Measurements from ENCODE around the gene CHCHD3. TPM values are rescaled to one million over a fixed set of nuclear protein-coding genes. Genes with fewer than 3 reads are reported as not detected.

The CHCHD3 gene
- total and polyA plus RNA-seq, 9 of the 15 experiments (the other 6 are each of a cell fraction or from before 2014, with no cell fraction given), result 66.2 to 279 (median 204) TPM

DNA sequence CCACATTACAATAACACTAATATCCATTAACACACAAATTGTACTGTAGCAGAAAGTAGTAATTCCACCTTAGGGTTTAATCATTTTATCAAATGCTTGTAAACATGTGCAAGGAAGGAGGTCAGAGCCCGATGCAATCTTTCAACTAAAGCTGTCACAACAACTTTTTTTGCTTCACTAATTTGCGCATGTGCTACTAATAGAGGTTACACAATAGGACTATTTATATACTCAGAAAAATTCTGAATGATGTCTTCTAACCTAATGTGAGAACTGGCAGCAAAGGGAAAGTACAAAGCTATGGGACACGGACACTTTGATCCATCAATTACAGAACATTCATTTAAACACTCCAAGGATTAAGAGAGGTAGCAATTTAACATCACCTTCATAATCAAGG is 244.4 kb downstream of the CHCHD3 start (continued):
- TF ChIP-seq, protein P1, sequence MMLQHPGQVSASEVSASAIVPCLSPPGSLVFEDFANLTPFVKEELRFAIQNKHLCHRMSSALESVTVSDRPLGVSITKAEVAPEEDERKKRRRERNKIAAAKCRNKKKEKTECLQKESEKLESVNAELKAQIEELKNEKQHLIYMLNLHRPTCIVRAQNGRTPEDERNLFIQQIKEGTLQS (IDR thresholded peaks at IDR 0.05), result peak; percentile 56
- TF ChIP-seq, protein P1 (CRISPR knock-in tag; conservative IDR thresholded peaks at IDR 0.05), result no peak
- TF ChIP-seq, protein P2, sequence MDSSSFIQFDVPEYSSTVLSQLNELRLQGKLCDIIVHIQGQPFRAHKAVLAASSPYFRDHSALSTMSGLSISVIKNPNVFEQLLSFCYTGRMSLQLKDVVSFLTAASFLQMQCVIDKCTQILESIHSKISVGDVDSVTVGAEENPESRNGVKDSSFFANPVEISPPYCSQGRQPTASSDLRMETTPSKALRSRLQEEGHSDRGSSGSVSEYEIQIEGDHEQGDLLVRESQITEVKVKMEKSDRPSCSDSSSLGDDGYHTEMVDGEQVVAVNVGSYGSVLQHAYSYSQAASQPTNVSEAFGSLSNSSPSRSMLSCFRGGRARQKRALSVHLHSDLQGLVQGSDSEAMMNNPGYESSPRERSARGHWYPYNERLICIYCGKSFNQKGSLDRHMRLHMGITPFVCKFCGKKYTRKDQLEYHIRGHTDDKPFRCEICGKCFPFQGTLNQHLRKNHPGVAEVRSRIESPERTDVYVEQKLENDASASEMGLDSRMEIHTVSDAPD (CRISPR knock-in tag; IDR thresholded peaks at IDR 0.05), result no peak
- TF ChIP-seq ZNF23 (CRISPR knock-in tag; IDR thresholded peaks at IDR 0.05) (no peak), CAMTA2 (CRISPR knock-in tag; conservative IDR thresholded peaks at IDR 0.05) (no peak), HLTF (IDR thresholded peaks at IDR 0.05) (no peak), KLF6 (CRISPR knock-in tag; IDR thresholded peaks at IDR 0.05; ENCODE audit: borderline replicate concordance) (no peak), TAF15 (IDR thresholded peaks at IDR 0.05; ENCODE audit: low read depth, low read length) (no peak), ZNF584 (CRISPR knock-in tag; IDR thresholded peaks at IDR 0.05; ENCODE audit: low read depth) (0 out of 2 replicates have a peak, but pooled peaks have one; percentile 35), KLF13 (tag; IDR thresholded peaks at IDR 0.05; ENCODE audit: borderline replicate concordance, low read depth) (no peak), SNRNP70 (optimal IDR thresholded peaks at IDR 0.05; ENCODE audit: low read depth, low read length) (no peak), CXXC5 (CRISPR knock-in tag; IDR thresholded peaks at IDR 0.05) (no peak), HMG20B (CRISPR knock-in tag; IDR thresholded peaks at IDR 0.05) (no peak), CEBPG (CRISPR knock-in tag; IDR thresholded peaks at IDR 0.05) (peak; percentile 83), CEBPG (tag; conservative IDR thresholded peaks at IDR 0.05 in 1 of 2, IDR thresholded peaks at IDR 0.05 in 1 of 2) (peak; percentile 58 to 91), ZNF830 (CRISPR knock-in tag; IDR thresholded peaks at IDR 0.05) (no peak), TGIF2 (CRISPR knock-in tag; IDR thresholded peaks at IDR 0.05) (no peak), ARNT (IDR thresholded peaks at IDR 0.05) (no peak), MYC (IDR thresholded peaks at IDR 0.05; ENCODE audit: low read depth, low read length) (peak; percentile 33; the same call in 1 of the 2 replicates), MYC (CRISPR knock-in tag; IDR thresholded peaks at IDR 0.05; ENCODE audit: borderline replicate concordance, low read depth) (no peak), FOXA1 (IDR thresholded peaks at IDR 0.05; ENCODE audit: borderline replicate concordance) (no peak)
- TF ChIP-seq, protein P3, sequence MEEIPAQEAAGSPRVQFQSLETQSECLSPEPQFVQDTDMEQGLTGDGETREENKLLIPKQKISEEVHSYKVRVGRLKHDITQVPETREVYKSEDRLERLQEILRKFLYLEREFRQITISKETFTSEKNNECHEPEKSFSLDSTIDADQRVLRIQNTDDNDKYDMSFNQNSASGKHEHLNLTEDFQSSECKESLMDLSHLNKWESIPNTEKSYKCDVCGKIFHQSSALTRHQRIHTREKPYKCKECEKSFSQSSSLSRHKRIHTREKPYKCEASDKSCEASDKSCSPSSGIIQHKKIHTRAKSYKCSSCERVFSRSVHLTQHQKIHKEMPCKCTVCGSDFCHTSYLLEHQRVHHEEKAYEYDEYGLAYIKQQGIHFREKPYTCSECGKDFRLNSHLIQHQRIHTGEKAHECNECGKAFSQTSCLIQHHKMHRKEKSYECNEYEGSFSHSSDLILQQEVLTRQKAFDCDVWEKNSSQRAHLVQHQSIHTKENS (CRISPR knock-in tag; IDR thresholded peaks at IDR 0.05), result no peak
- TF ChIP-seq, protein P4, sequence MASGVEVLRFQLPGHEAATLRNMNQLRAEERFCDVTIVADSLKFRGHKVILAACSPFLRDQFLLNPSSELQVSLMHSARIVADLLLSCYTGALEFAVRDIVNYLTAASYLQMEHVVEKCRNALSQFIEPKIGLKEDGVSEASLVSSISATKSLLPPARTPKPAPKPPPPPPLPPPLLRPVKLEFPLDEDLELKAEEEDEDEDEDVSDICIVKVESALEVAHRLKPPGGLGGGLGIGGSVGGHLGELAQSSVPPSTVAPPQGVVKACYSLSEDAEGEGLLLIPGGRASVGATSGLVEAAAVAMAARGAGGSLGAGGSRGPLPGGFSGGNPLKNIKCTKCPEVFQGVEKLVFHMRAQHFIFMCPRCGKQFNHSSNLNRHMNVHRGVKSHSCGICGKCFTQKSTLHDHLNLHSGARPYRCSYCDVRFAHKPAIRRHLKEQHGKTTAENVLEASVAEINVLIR (CRISPR knock-in tag; IDR thresholded peaks at IDR 0.05), result no peak

All from K562 (cell line).